ENCODE data around the gene CNST.

- TF ChIP-seq, protein P1, sequence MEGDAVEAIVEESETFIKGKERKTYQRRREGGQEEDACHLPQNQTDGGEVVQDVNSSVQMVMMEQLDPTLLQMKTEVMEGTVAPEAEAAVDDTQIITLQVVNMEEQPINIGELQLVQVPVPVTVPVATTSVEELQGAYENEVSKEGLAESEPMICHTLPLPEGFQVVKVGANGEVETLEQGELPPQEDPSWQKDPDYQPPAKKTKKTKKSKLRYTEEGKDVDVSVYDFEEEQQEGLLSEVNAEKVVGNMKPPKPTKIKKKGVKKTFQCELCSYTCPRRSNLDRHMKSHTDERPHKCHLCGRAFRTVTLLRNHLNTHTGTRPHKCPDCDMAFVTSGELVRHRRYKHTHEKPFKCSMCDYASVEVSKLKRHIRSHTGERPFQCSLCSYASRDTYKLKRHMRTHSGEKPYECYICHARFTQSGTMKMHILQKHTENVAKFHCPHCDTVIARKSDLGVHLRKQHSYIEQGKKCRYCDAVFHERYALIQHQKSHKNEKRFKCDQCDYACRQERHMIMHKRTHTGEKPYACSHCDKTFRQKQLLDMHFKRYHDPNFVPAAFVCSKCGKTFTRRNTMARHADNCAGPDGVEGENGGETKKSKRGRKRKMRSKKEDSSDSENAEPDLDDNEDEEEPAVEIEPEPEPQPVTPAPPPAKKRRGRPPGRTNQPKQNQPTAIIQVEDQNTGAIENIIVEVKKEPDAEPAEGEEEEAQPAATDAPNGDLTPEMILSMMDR (conservative IDR thresholded peaks at IDR 0.05) = no peak
- no peak for TF ChIP-seq ZFX (IDR thresholded peaks at IDR 0.05)
Measured at GRCh38 chr1:246695666-246696065, 129.4 kb downstream of the CNST start.
